HG03095 (cell line): ENCODE results near the gene DGAT2.
"Not testable (repeated sequence)": the region's sequence is repeated elsewhere in the genome, so short reads cannot be mapped to it uniquely, and the experiment has no call there.

ENCODE experiments used
- ATAC-seq: cut with Tn5 transposase; IDR thresholded peaks from one replicate; pipeline ENCODE4 v1.9.1; 2021; ENCODE audit warnings: moderate library complexity; ENCODE audit not compliant: unreplicated experiment

The DGAT2 gene

GRCh38 chr11:75748729-75749273, 19.8 kb upstream of the DGAT2 start:
- not testable (repeated sequence) for ATAC-seq

DNA sequence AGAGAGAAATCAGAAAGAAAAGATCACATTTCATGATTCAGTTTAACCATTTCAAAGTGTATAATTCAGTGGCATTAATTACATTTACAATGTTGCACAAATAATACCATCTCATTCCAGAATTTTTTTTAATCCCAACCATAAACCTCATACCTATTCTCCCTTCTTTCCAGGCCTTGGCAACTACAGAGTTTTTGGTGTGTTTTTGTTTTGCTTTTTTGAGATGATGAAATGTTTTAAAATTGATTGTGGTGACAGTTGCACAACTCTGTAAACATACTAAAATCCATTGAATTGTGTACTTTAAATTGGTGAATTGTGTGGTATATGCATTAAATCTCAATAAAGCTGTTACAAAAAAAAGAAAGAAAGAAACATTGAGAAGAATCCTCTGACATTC, 13.6 kb upstream of the DGAT2 start:
- not testable (repeated sequence) for ATAC-seq

DNA sequence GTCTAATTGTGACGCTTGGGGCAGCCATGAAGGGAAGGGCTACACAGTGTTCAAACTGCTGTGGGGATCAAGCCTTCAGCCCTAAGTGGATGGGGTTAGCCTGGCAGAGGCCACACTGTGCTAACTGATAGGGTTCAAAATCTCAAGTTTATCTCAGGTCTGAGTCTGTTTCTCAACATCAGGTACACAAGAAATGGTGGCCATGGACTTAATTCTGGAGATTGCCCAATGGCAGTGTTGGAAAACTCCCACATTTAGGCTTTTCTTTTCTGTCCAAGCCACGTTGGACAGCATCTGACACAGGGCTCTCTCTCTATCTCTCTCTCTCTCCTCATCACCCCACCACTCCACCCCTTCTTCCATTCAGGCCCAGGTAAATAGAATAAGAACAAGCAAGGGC, 10.9 kb upstream of the DGAT2 start:
- ATAC-seq = no peak

DNA sequence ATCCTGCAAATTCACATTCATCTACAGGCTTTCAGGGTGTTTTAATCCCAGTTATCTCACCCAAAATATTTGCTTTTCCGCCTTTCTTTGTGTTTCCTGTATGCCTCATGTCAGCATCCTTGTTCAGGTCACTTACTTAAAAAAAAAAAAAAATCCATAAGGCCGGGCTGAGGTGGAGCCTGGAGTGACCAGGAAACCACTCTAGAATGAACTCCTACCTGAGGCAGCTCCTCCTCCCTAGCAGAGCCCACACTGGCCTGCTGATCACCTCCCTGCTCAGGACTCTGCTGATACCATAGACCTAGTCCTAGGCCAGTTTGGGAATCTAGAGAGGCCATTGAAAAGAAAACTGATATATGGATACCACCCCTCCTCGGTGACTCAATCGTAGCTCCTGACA, 8.7 kb upstream of the DGAT2 start:
- ATAC-seq = no peak

GRCh38 chr11:75760243-75760642, 8.3 kb upstream of the DGAT2 start:
- no peak for ATAC-seq

DNA sequence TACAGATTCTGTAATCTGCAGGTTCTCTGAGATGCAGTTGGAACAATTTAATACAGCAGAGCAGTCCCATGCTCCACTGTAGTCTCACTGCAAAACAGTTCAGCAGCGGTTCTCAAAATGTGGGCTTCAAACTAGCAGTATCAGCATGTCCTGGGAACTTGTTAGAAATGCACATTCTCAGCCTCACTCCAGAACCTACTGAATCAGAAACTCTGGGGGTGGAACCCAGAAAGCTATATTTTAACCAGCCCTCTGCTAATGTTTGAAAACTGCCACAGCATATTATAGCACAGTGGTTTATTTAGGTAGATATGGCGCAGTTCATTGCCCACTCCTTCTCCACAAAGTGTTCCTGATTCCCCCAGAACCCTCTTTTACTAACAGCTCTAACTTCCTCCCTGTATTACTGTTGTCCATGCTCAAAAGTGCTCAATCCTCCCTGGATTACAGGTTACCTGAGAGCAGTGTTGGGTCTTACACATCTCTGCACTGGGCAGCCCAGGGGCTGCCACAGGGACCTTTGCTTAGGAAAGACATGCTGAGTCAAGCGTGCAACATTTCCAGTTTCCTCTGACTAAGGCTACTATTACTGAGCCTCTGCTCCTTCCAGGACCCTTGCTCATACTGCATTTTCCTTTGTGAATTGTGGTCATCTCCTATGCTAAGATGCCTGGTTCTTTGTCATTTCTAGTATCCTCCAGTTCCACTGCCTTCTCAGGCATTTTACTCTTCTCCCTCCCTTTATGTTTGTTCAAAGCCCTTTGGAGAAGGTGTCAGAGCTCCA, 7.7 kb upstream of the DGAT2 start:
- no peak for ATAC-seq

- no peak for ATAC-seq
Observed at GRCh38 chr11:75762158-75762557, 6.4 kb upstream of the DGAT2 start.

- ATAC-seq = no peak
Observed at GRCh38 chr11:75762885-75763284, 5.7 kb upstream of the DGAT2 start.

GRCh38 chr11:75763846-75764245, 4.7 kb upstream of the DGAT2 start:
- ATAC-seq = no peak

- ATAC-seq = no peak
Observed at GRCh38 chr11:75765116-75765515, 3.5 kb upstream of the DGAT2 start.

GRCh38 chr11:75766443-75767227, 1.9 kb upstream of the DGAT2 start:
- no peak for ATAC-seq

- ATAC-seq = no peak
Observed at GRCh38 chr11:75767228-75767572, 1.4 kb upstream of the DGAT2 start.

DNA sequence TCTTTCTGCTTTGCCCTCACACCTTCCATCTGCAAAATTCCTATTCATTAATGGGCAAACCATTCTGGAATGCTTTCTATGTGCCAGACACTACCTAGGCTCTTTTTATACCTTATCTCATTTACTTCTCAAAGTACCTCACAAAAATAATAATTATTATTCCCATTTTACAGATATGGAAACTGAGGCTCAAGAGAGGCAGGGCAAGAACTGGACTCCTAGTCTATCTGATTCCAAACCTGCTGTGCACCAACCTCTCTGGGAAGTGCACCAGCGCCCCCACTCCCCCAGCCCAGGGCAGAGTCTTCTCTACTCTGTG, 826 bp upstream of the DGAT2 start:
- no peak for ATAC-seq

DNA sequence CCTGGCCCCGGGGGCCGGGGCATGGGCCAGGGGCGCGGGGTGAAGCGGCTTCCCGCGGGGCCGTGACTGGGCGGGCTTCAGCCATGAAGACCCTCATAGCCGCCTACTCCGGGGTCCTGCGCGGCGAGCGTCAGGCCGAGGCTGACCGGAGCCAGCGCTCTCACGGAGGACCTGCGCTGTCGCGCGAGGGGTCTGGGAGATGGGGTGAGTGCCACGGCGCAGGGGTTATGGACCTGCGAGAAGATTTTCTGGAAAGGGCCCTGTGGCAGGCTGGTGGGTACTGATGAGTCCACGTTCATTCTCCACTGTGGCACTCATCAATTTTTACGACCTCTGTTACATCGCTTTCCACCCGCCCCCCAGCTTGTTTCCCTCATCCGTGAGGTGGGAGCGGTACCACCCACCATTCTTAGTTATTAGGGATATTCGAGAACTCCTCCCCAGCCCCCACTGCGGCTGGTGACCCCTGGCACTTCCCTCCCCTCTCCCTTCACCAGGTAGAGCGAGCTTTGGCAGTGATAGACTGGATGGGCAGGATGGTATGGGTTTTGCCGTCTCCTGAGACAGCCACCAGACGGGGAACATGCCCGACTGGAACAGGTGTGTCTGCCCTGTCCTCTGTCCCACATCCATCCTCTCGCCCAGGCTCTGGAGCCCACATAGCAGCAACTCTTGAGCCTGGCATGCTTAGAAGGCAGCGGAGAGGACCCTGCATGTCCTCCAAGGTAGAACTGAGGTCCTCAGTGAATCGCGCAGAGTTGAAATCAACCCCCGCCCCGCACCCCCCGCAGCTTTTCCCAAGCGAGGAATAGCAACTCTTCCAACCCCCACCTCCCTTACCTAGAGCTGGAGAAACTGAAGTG, 562 bp downstream of the DGAT2 start:
- ATAC-seq = no peak

- ATAC-seq = no peak
Observed at GRCh38 chr11:75770102-75770501, 1.5 kb downstream of the DGAT2 start.

DNA sequence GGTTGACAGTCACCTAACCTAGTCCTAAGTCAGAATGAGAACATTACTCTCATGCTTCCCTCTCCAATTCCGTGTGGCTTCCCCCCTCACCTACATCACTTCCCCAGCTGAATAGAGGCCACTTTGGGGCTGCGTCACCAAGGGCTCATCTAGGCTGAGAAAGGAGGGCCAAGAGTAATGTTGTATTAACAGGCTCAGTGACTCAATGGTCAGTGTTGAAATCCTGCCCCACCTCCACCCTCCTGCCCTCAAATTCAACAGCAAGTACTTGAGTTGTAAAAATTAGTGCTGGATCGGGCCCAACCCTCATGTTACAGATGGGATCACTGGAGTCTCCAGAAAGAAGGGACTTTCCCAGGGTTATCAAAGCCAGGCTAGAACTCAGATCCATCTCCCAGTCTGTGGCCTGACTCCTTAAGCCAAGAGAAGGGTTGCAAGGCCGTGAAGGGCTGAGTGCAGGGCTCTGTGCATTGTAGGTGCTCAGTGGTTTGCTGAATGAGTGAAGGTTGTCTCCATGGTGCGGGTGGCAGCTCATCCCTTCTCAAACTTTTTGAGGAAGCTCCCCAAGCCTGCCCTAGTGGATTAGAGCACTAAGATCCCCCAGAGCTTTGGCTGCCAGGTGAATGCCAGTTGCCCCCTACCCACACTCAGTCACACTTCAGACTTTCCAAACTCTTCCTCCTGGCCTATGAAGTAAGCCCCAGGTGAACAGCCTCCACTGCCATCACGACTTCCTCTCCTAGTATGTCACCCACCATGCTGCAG, 3.2 kb downstream of the DGAT2 start:
- no peak for ATAC-seq

GRCh38 chr11:75773595-75774353, 5.2 kb downstream of the DGAT2 start:
- peak; percentile 74 for ATAC-seq

DNA sequence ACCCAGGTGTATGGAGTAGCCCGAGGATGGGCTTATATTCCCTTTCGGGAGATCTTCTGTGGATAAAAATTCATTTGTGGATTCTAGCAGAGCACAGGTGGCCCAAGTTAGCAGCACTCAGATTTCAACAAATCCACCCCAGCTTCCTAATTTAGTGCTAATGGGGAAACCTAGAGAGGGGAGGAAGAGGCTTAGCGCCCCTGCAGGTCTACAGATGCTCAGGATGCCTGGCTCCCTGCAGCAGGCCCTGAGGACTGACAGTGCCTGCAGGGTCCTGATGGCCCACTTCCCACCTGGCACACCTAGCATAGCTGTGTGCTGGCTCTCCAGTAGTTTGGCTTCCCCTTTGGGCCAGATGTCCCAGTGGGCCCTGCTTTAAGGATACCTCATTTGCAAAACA, 6.5 kb downstream of the DGAT2 start:
- ATAC-seq = no peak

DNA sequence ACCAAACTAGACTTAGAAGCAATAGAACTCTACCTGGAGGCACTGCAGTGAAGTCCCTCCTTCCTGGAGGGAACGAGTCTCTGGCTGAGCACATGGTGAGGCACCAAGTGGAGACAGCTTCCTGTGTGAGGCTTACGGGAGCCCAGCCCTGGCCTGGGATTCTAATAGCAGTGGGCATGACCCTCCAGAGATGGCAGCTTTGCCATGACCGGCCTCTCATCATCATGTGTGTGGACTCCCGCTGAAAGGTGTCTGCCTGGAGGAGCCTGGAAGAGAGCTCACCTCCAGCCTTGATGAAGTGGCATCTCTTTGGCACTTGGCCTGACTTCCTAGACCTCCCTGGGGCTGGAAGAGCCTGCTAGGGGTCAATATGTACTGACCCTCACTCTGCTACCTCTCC, 8.0 kb downstream of the DGAT2 start:
- ATAC-seq = no peak
